Jurkat, Clone E6-1 (cell line): ENCODE results near the gene DCST1.
A peak's percentile ranks its signal among the peaks of the same experiment; 100 is the strongest.

Experiments
- DNase-seq: peaks from one replicate; pipeline ENCODE4 v3.0.0-alpha.2; 2011; ENCODE audit warnings: low read depth, low spot score
- H3K4me3 ChIP-seq: 2 replicates; pipeline ENCODE4 v1.5.1; 2011; ENCODE audit warnings: mild to moderate bottlenecking, low read length, control low read depth, moderate library complexity

Gene DCST1

DNA sequence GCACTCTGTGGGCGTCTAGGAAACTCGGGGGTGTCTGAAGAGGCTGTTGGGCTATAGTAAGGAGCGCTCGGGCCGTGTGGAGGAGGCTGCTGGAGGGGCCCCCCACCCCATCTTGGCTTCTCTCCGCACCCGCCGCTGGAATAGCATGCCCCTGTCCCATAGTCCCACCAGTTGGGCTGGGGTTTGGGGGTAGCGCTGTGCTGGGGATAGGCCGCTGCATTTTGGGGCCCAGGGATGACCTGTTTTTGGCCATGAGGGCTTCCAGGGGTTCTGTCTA is 45.5 kb downstream of the DCST1 start:
- no peak for DNase-seq
- peak overlapping the region; percentile 48 for H3K4me3 ChIP-seq

DNA sequence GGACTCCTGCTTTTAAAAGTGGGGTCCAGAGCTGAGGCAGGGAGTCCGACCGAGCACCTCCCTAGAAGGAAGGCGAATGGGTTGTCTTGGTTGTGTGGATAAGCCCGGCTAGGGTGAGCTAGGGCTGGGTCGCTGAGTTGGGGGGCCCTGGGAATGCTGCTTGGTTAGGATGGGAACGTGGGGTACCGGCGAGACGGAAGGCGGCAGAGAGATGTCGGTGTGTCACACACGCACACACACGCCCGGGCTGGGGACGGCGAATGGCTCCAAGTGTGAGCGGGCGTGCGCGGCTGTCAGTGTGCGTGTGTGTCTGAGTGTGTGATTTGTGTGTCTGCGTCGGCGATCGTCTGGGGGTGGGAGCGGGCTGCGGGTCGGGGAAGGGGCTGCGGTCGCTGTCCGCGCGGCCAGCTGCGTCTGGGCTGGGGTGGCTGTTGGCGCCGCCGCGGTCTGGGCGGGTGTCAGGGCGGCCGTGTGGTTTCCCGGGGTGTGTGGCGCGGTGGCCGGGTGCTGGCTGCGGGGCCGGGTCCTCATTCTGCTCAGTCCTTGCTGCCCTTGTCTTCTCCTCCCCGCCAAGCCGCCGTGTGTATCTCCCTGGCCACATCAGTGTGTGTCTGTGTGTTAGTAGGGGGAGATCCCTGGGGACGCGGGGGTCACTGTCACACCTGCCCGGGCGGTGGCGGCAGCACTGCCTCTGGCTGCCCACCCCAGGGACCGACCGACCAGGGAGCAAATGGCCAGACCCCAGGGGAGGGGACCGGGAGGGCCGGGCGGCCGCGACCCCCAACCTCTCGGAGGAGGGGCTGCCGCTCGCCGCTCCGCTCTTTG is 46.1 kb downstream of the DCST1 start:
- peak overlapping the region; percentile 50 for H3K4me3 ChIP-seq
- no peak for DNase-seq

DNA sequence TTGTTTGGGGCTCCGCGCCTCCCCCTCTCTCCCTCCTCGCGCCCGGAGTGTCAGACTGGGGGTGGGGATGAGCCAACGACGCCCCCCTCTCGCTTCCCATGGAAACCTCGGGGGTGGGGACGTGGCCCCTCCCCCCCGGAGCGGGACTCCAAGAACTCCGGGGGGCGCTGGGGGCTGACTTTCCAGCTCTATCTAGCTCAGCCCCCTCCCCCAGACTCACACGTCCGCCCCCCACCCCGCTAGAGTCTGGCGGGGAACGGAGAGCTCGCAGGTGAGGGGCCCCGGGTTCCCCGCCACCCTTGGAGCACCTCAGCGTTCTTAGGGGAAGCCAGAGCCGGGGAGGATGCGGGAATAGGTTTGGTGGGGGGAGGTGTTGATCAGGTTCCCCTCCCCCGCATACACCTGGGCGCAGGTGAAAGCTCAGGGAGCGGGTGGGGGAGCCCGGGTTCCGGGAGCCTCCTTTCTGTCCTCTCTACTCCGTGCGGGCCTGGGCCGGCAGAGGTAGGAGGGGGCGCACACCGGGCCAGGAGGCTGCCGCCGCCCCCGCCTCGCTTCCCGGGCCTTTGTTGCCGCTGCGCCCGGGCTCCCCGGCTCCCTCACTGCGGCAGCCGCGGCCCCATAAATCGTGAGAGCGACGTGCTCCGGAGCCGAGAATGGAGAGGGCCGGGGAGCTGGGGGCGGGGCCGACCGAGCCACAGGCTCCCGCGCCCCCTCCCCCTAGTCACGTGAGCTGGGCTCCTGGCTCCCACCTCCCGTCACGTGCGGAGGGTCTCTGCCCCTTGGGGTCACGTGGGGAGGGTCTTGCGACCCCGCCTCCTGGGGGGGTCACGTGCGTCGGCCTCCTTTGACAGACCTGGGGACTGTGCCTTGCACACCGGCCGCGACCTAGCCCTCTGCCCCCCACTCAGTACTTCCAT is 46.9 kb downstream of the DCST1 start:
- peak; percentile 73 for DNase-seq
- H3K4me3 ChIP-seq: peak overlapping the region; percentile 50

DNA sequence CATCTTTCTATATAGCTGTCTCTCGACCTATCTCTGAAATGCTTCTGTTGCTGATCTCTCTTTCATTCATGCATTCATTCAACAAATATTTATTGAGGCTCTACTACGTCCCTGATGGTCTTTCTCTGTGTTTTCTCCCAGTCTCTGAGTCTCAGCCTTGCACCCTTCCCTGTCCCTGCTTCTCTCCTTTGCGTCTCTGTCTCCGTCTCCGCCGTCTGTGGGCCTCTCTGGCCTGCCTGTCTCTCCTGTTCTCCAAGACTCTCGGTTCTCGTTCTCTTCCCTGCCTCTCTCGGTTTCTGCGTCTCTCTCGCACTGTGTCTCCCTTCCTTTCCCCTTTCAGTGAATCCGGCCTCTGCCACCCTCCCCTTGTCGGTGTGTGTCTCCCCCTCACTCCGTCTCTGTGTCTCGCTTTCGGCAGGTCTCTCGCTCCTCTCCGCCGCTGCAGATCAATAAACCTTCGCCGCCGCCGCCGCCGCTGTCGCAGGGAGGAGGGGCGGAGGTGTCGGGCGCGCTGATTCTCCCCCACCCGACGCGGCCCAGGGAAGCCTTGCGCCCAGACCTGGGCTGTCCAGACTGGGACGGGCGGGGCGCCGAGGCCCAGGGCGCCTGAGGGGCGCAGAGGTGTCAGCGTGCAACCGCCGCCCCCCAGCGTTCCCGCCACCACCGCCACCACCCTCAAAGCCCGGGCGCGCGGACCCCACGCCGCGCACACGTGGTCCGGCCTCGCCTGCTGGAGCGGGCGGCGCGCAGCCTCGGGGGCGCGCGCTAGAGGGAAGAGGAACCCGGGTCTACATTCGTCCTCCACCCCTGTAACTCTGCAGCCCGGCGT is 48.1 kb downstream of the DCST1 start:
- H3K4me3 ChIP-seq: peak overlapping the region; percentile 12
- DNase-seq: no peak

DNA sequence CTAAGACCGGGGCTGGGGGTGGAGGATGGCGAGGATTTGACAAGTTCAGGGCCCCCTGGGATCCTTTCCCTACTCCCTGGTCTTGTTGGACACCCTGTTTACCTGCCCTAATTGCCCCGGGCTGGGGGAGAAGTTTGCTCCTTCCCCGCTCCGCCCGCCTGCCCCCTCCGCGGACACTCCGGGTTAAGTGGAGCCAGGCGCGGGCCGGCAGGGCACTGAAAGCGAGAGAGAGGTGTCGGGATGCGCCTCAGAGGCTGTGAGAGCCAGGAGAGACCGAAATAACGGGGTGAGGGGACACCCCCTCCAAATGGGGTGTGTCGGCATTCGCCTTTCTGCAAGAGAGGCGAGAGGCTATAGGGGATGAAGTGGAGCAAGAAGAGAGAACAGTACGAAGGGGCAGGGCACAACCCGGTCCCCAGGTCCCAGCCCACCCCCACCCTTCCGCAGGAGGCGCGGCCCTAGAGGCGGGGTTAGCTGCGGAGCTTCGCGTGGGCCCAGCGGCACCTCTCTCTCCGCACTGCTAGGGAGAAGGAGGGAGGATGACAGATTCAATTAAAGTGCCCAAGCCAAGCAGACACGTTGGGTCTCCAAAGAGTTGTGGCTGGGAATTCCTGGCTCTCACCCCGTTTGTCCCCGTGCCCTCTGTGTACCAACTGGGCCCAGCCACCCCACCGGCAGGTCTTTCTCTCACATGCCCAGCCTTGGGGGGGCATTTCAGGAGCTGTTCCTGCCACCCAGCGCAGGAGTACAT is 48.9 kb downstream of the DCST1 start:
- no peak for DNase-seq

DNA sequence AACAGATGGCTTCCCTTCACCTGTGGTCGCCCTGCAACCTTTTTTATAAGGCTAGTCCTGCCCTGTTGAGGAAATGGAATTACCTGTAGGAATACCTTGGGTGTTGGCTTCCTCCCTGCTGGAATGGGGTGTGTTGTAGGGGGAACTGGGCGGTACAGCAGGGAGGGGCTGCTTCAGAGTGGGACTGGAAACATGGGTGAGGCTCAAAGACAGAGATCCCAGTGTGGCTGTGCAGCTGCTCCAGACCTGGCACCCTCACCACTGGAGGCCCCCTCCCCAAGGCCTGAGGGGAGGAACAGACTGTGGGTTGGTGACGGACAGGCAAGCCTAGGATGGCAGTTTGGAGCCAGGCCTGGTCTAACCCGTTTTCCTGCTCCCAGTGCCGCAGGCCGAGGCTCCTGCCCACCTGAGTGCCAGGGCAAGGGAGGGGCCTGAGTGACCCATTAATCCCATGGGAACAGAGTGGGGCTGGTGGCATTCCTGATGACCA is 49.5 kb downstream of the DCST1 start:
- no peak for DNase-seq
- no peak overlapping the region for H3K4me3 ChIP-seq

More for the DNA sequence above, 48.9 kb downstream of the DCST1 start:
- H3K4me3 ChIP-seq: no peak overlapping the region

DNA sequence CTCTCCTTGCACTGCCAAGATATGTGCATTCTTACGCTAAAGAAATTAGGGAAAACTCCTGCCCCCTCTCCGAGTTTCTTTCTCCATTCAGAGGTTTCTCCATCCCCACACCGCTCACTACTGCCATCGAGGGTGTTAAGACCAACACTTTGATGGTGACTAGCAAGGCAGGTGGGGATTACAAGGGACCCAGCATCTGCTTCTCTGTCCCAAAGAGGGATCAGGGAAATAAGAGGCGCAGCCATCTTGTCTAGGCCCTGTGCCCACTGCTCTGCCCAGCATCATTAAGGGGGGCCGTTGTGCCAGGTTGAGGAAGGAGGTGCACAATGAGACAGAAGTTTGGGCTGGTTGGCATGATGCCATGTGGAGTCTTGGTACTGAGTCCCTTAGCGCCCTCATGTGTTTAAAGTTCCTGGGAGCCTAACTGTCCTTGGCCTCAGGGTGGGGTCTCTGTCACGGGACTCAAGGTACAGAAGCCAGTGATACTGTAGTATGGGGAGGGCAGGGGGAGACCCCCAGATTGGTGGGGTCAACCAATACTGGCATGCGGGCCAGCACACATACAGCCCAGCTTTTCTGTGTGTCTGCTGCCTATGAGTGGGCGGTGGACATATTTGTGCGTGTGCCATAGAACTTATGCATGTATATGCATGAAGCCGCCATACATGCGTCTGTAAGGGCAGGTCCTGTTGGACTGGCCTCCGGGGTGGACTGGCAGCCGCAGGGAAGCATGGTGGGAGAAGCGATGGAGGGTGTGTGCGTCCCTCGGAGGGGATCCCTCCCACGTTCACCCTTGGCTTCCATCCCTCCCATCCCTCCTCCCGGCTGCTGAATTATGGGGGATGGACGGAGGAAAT is 50.5 kb downstream of the DCST1 start:
- H3K4me3 ChIP-seq: peak overlapping the region; percentile 75
- DNase-seq: no peak

DNA sequence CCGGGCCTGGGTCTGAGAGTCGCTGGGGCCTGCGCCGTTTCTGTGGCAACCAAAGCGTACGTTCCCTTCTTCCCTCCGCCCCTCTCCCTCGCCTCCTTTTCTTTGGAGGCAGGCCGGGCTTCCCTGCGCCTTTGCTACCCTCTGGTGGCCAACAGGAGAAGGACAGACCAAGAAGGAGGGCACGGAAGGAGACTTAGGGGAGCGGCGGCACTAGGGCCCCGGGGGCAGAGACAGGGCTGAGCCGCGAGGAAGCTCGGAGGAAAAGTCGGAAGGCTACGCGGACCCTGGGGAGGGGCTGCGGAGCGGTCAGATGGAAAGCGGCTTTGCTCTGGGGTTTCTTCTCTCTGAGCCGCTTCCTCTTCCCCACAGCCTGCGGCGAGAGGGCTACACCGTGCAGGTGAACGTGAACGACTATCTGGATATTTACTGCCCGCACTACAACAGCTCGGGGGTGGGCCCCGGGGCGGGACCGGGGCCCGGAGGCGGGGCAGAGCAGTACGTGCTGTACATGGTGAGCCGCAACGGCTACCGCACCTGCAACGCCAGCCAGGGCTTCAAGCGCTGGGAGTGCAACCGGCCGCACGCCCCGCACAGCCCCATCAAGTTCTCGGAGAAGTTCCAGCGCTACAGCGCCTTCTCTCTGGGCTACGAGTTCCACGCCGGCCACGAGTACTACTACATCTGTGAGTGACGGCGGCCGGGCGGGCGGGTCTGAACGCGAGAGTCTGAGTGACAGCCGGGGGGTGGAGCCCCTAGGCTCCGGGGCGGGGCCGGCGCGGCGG is 51.3 kb downstream of the DCST1 start:
- peak; percentile 91 for DNase-seq
- H3K4me3 ChIP-seq: peak overlapping the region; percentile 75

DNA sequence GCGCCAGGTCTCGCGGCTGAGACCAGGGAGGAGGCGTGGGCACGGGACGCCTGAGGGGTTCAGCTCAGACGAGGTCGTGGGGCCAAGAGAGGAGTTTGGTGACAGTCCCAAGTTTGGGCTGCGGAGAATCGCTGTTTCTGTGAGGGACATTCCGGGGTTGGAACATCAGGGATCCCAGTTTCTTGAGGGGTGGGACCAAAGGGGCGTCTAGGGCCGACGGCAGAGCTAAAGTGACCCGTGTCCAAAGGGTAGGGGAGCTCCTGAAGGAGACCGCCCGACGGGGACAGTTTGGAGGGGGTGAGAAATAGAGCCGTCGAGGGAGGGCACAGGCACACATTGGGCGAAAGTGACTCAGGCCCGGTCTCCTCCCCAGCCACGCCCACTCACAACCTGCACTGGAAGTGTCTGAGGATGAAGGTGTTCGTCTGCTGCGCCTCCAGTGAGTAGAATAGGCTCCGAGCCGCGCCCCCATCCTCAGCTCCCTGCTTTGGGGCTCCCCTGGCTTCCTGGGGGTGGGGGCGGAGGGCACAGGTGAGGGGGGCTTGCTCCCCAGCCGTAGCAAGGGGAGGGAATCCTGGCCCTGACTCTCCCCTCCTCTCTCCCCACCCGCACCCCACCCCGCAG is 52.0 kb downstream of the DCST1 start:
- DNase-seq: no peak

DNA sequence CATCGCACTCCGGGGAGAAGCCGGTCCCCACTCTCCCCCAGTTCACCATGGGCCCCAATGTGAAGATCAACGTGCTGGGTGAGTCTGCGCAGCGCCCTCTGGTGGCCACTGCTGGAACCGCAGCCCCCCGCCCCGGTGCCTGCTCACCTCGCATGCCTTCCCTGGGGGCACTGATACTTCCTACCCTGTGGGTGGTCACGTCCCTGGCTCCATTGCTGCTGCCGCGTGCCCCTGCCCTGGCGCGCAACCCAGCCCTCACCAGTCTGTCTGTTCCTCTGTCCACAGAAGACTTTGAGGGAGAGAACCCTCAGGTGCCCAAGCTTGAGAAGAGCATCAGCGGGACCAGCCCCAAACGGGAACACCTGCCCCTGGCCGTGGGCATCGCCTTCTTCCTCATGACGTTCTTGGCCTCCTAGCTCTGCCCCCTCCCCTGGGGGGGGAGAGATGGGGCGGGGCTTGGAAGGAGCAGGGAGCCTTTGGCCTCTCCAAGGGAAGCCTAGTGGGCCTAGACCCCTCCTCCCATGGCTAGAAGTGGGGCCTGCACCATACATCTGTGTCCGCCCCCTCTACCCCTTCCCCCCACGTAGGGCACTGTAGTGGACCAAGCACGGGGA is 52.6 kb downstream of the DCST1 start:
- DNase-seq: no peak
- peak overlapping the region; percentile 75 for H3K4me3 ChIP-seq

More for the DNA sequence above, 52.0 kb downstream of the DCST1 start:
- H3K4me3 ChIP-seq: peak overlapping the region; percentile 75

DNA sequence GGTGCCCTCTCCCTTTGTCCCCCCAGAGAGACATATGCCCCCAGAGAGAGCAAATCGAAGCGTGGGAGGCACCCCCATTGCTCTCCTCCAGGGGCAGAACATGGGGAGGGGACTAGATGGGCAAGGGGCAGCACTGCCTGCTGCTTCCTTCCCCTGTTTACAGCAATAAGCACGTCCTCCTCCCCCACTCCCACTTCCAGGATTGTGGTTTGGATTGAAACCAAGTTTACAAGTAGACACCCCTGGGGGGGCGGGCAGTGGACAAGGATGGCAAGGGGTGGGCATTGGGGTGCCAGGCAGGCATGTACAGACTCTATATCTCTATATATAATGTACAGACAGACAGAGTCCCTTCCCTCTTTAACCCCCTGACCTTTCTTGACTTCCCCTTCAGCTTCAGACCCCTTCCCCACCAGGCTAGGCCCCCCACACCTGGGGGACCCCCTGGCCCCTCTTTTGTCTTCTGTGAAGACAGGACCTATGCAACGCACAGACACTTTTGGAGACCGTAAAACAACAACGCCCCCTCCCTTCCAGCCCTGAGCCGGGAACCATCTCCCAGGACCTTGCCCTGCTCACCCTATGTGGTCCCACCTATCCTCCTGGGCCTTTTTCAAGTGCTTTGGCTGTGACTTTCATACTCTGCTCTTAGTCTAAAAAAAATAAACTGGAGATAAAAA is 53.4 kb downstream of the DCST1 start:
- no peak for DNase-seq

DNA sequence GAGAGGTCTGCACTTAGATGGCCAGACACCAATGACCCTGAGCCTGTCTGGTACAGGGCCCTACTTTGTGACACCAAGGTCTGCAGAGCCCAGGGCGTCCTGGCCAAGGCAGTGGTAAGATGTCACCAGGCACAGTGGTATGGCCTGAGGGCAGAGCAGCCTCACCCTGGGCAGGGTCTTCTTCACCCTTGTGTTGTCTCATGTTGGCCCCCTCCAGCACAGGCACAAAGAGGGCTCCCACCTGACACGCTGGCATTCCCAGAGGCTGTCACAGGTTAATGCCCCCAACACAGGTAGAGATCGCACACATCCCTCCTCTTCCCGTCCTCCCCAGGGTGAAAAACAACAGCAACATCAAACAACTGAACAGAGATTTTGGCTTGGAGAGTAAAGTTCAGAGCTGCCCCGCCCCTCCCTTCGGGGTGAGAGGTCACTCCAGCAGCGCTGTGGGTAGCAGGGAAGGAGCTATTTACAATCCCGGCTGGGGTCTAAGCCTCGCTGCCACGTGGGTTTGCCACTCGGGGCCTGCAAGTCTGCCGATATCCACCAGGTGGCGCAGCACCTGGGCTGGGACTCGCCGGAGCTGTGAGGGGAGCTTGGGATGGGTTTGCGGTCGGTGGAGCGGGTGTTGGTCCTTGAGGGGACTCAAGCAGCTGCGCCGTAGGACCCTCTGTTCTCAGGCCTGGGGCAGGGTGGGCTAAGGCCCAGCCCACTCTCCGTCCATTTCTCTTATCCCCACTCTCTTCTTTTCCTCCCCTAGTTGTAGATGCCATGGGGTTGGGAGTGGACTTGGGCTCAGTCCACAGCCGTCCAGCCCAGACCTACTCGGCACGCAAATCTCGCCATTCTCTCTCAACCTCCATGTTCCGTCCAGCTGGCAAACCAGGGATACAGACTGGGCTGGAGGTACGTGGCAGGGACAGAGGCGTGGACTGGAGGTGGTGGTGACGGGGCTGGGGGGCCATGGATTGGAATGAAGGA is 57.7 kb downstream of the DCST1 start:
- H3K4me3 ChIP-seq: peak overlapping the region; percentile 2; the same call in 1 of the 2 replicates
- DNase-seq: peak; percentile 64

More for the DNA sequence above, 53.4 kb downstream of the DCST1 start:
- H3K4me3 ChIP-seq: no peak overlapping the region

DNA sequence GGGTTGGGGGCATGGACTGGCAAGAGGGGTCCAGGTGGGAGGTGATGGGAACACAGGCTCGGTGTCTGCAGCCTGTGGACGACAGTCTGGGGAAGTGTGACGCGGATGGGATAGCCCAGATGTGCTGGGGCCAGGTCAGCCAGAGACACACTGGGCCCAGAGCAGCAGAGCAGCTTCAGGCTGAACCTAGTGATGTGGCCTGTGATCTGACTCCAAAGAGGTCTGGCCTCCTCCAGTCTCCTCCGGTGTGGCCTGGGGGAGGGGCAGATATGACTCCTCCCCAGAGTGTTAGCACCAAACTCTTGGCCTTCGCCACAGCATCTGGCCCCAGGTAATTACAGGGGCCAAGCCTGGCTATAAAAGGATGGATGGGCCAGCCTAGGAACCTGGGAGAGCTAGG is 58.5 kb downstream of the DCST1 start:
- H3K4me3 ChIP-seq: no peak overlapping the region
- no peak for DNase-seq

DNA sequence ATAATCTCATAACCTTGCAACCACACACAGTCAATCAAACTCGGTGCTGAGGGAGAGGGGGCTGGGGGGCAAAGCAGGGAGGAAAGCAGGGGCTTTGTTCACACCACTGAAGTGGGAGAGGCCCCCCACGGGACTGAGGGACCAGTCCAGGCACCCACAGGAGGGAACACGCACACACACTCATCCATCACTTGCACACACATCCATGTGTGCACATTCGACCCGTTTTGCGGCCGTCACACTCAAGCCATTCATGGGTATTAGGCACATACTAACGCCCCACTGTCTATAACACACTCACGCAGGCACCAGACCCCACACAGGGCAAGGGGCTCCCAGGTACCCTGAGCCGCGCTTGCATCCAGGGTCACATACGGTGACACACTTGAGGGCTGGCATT is 59.0 kb downstream of the DCST1 start:
- no peak for DNase-seq
- H3K4me3 ChIP-seq: no peak overlapping the region
